Caco-2 (cell line): ENCODE results near the gene TBC1D8. TPM values are rescaled to one million over a fixed set of nuclear protein-coding genes. Genes with fewer than 3 reads are reported as not detected.

ENCODE experiments used
- BruUV-seq: library from RNA; stranded (reverse); fragments of 400-500 nt; replicated peaks from 2 replicates; lab custom pipeline; 2021; lab: Mats Ljungman, UMichigan
- CTCF ChIA-PET: fragments of 300-600 bp; sonication (Branson Sonifier 250); formaldehyde crosslinking; loops from one replicate; lab custom pipeline; 2022; ENCODE audit warnings: antibody characterized with exemption; lab: Charles Lee
- POLR2A ChIA-PET: fragments of 300-600 bp; sonication (Branson Sonifier 250); formaldehyde crosslinking; loops from one replicate; lab custom pipeline; 2022; ENCODE audit warnings: antibody characterized with exemption; lab: Charles Lee
- DNase-seq, 2 experiments: peaks; one replicate each; pipeline versions ENCODE4 v3.0.0 to v3.0.0-alpha.2; 2020 to 2022
- H3K27me3 ChIP-seq: replicated peaks from 2 replicates; pipeline ENCODE4 v1.6.0; 2011; ENCODE audit warnings: low read length; ENCODE audit not compliant: control insufficient read depth, insufficient read depth
- H3K36me3 ChIP-seq: 2 replicates; pipeline ENCODE4 v1.5.1; 2011; ENCODE audit warnings: low read length; ENCODE audit not compliant: control insufficient read depth, insufficient read depth
- H3K4me1 ChIP-seq: fragments of 250-450 bp; sonication (Bioruptor Pico); 2 replicates; pipeline ENCODE4 v1.5.1; 2020; ENCODE audit warnings: mild to moderate bottlenecking
- H3K4me3 ChIP-seq: 2 replicates; pipeline ENCODE4 v1.5.1; 2011; ENCODE audit warnings: low read depth, mild to moderate bottlenecking, control low read depth, low read length
- H3K9me3 ChIP-seq: fragments of 250-450 bp; sonication (Bioruptor Pico); 2 replicates; pipeline ENCODE4 v1.5.1; 2020; ENCODE audit warnings: mild to moderate bottlenecking, moderate library complexity
- H3K27ac Mint-ChIP-seq: one replicate; pipeline ENCODE4 v1.8.0; 2022; ENCODE audit warnings: mixed read lengths; ENCODE audit not compliant: unreplicated experiment
- H3K27me3 Mint-ChIP-seq: one replicate; pipeline ENCODE4 v1.8.0; 2022; ENCODE audit warnings: mixed read lengths; ENCODE audit not compliant: insufficient read depth, unreplicated experiment
- H3K36me3 Mint-ChIP-seq: one replicate; pipeline ENCODE4 v1.8.0; 2022; ENCODE audit warnings: mild to moderate bottlenecking, mixed read lengths; ENCODE audit not compliant: insufficient read depth, unreplicated experiment
- H3K4me1 Mint-ChIP-seq: one replicate; pipeline ENCODE4 v1.8.0; 2022; ENCODE audit warnings: low read depth, mixed read lengths; ENCODE audit not compliant: unreplicated experiment
- H3K4me3 Mint-ChIP-seq: one replicate; pipeline ENCODE4 v1.8.0; 2022; ENCODE audit warnings: mild to moderate bottlenecking, moderate library complexity, mixed read lengths; ENCODE audit not compliant: unreplicated experiment
- H3K9me3 Mint-ChIP-seq: one replicate; pipeline ENCODE4 v1.8.0; 2022; ENCODE audit warnings: mixed read lengths; ENCODE audit not compliant: unreplicated experiment
- CTCF ChIP-seq, 2 experiments: fragments of 200-600 bp in 1 of 2; IDR thresholded peaks; 1 replicate in 1 of 2; 2 replicates in 1 of 2; pipeline versions ENCODE4 v1.5.1 to v1.8.0; 2011 to 2022; ENCODE audit warnings: antibody characterized with exemption in 1 of 2, control low read depth in 1 of 2, inconsistent platforms in 1 of 2, low read depth in 1 of 2, low read length in 1 of 2, mild to moderate bottlenecking in 1 of 2, moderate library complexity in 1 of 2; ENCODE audit not compliant: insufficient read depth in 1 of 2, severe bottlenecking in 1 of 2, unreplicated experiment in 1 of 2
- intact Hi-C: fragments of 100-400 bp; cut with micrococcal nuclease; formaldehyde crosslinking; loops from one replicate; pipeline ENCODE4 v1.10.0; 2022; ENCODE audit not compliant: unreplicated experiment
- total RNA-seq: library from RNA; stranded (reverse); gene quantifications from 2 replicates; pipeline ENCODE4 v1.2.3, GENCODE V29; 2022

The TBC1D8 gene
- total RNA-seq, 1 experiment from 2014 or later: 29.5 TPM

- no peak for DNase-seq
- Histone ChIP-seq H3K4me1 (peaks cover 16% of the 10 kb centered on the region), H3K4me3 (no peak overlapping the region), H3K27me3 (no peaks in the 10 kb centered on the region), H3K36me3 (no peaks in the 10 kb centered on the region), H3K9me3 (no peaks in the 10 kb centered on the region)
- no peak overlapping the region for H3K27ac Mint-ChIP-seq
- ChIA-PET CTCF (interaction anchor here (0.8 to 1.0 kb wide), 2 partner anchors 252 to 372 kb away, joined by 3 to 4 read pairs; no protein-coding TSS in a partner anchor), POLR2A (no interaction called here)
- no peaks in the 10 kb centered on the region for H3K9me3 Mint-ChIP-seq
- H3K4me3 Mint-ChIP-seq: no peak overlapping the region
- H3K4me1 Mint-ChIP-seq: peaks cover 8% of the 10 kb centered on the region
- BruUV-seq: no TSS peak
- intact Hi-C loops: no loop called here
- no peak for TF ChIP-seq CTCF (IDR thresholded peaks at IDR 0.05; ENCODE audit: insufficient read depth in 1 of 2, low read depth in 1 of 2, low read length in 1 of 2, severe bottlenecking in 1 of 2, unreplicated experiment in 1 of 2)
- no peaks in the 10 kb centered on the region for H3K27me3 Mint-ChIP-seq
- no peaks in the 10 kb centered on the region for H3K36me3 Mint-ChIP-seq
Observed at GRCh38 chr2:100982431-100982861, 168.7 kb downstream of the TBC1D8 start.

GRCh38 chr2:100981011-100981410, 170.2 kb downstream of the TBC1D8 start:
- no peak overlapping the region for H3K4me3 ChIP-seq
- H3K27ac Mint-ChIP-seq: no peak overlapping the region
- ChIA-PET CTCF (no interaction called here), POLR2A (no interaction called here)
- intact Hi-C loops: no loop called here
- H3K4me1 Mint-ChIP-seq: peaks cover 8% of the 10 kb centered on the region
- no peak overlapping the region for H3K4me3 Mint-ChIP-seq
- H3K4me1 ChIP-seq: peaks cover 16% of the 10 kb centered on the region
- peak; percentile 51 to 56 for DNase-seq
- no peaks in the 10 kb centered on the region for H3K36me3 ChIP-seq
- H3K27me3 ChIP-seq: no peaks in the 10 kb centered on the region
- no peaks in the 10 kb centered on the region for H3K27me3 Mint-ChIP-seq
- no peaks in the 10 kb centered on the region for H3K36me3 Mint-ChIP-seq
- BruUV-seq: no TSS peak
- H3K9me3 ChIP-seq: no peaks in the 10 kb centered on the region
- TF ChIP-seq CTCF (IDR thresholded peaks at IDR 0.05; ENCODE audit: insufficient read depth in 1 of 2, low read depth in 1 of 2, low read length in 1 of 2, severe bottlenecking in 1 of 2, unreplicated experiment in 1 of 2): no peak
- H3K9me3 Mint-ChIP-seq: no peaks in the 10 kb centered on the region

GRCh38 chr2:100980046-100980445, 171.1 kb downstream of the TBC1D8 start:
- DNase-seq: no peak
- no peaks in the 10 kb centered on the region for H3K9me3 ChIP-seq
- Mint-ChIP-seq H3K9me3 (no peaks in the 10 kb centered on the region), H3K36me3 (no peaks in the 10 kb centered on the region), H3K27me3 (no peaks in the 10 kb centered on the region), H3K4me3 (no peak overlapping the region), H3K4me1 (peaks cover 8% of the 10 kb centered on the region), H3K27ac (no peak overlapping the region)
- intact Hi-C loops: no loop called here
- H3K4me1 ChIP-seq: peaks cover 16% of the 10 kb centered on the region
- ChIA-PET CTCF (no interaction called here), POLR2A (no interaction called here)
- BruUV-seq: no TSS peak
- H3K4me3 ChIP-seq: no peak overlapping the region
- no peak for TF ChIP-seq CTCF (IDR thresholded peaks at IDR 0.05; ENCODE audit: insufficient read depth in 1 of 2, low read depth in 1 of 2, low read length in 1 of 2, severe bottlenecking in 1 of 2, unreplicated experiment in 1 of 2)
- H3K36me3 ChIP-seq: no peaks in the 10 kb centered on the region
- H3K27me3 ChIP-seq: no peaks in the 10 kb centered on the region
